WTC11 (cell line): ENCODE results near the gene ECT2.

ENCODE experiments used
- ATF2 ChIP-seq: sonication (generic); formaldehyde crosslinking; IDR thresholded peaks from 2 replicates; pipeline ENCODE4 v1.8.1; 2022; ENCODE audit warnings: low read depth, missing genetic modification reagents, borderline replicate concordance
- CTCF ChIP-seq: fragments of 200-600 bp; IDR thresholded peaks from 2 replicates; pipeline ENCODE4 v1.8.0; 2022; ENCODE audit warnings: antibody characterized with exemption
- MAX ChIP-seq: sonication (generic); formaldehyde crosslinking; IDR thresholded peaks from 2 replicates; pipeline ENCODE4 v1.8.0; 2022; ENCODE audit warnings: mild to moderate bottlenecking, missing genetic modification reagents
- NFYB ChIP-seq: sonication (generic); formaldehyde crosslinking; conservative IDR thresholded peaks from 2 replicates; pipeline ENCODE4 v1.8.0; 2022; ENCODE audit warnings: low read depth, missing genetic modification reagents
- SP1 ChIP-seq: sonication (generic); formaldehyde crosslinking; conservative IDR thresholded peaks from 2 replicates; pipeline ENCODE4 v1.8.1; 2022; ENCODE audit warnings: missing genetic modification reagents
- TEAD1 ChIP-seq: sonication (generic); formaldehyde crosslinking; IDR thresholded peaks from 2 replicates; pipeline ENCODE4 v1.8.0; 2022; ENCODE audit warnings: mild to moderate bottlenecking, missing genetic modification reagents
- USF2 ChIP-seq: sonication (generic); formaldehyde crosslinking; IDR thresholded peaks from 2 replicates; pipeline ENCODE4 v1.8.1; 2023; ENCODE audit warnings: mild to moderate bottlenecking, missing genetic modification reagents, moderate library complexity

GRCh38 chr3:172710664-172711453 lies 39.7 kb upstream of the ECT2 start, which contains the start of gene NCEH1:
- TF ChIP-seq ATF2 (CRISPR knock-in tag) = no peak
- no peak for TF ChIP-seq NFYB (CRISPR knock-in tag)
- no peak for TF ChIP-seq USF2 (CRISPR knock-in tag)
- TF ChIP-seq SP1 (CRISPR knock-in tag) = no peak; the same call in 1 of the 2 replicates
- peak; percentile 37; the same call in 1 of the 2 replicates for TF ChIP-seq MAX (CRISPR knock-in tag)
- peak; percentile 21; the same call in 1 of the 2 replicates for TF ChIP-seq CTCF
- no peak for TF ChIP-seq TEAD1
